ENCODE results near the gene OR4C45. TPM values are rescaled to one million over a fixed set of nuclear protein-coding genes. Genes with fewer than 3 reads are reported as not detected.

The OR4C45 gene
- total RNA-seq, 1 donor from 2014 or later, result not detected

Other genes with a start within 250 kb of the OR4C45 start
- not detected in 2 replicates for gene OR4C13, start 80.5 kb upstream of the OR4C45 start, total RNA-seq
- not detected in 2 replicates for gene OR4C12, start 50.3 kb upstream of the OR4C45 start, total RNA-seq

All from myocyte (in vitro differentiated cells).